CD4-positive, alpha-beta T cell (primary cell): ENCODE results near the gene KLHL17. TPM values are rescaled to one million over a fixed set of nuclear protein-coding genes. Genes with fewer than 3 reads are reported as not detected.

ENCODE experiments used
- ATAC-seq: fragments of 200-7000 bp; cut with Tn5 transposase; one replicate; pipeline ENCODE4 v1.10.0; 2022; ENCODE audit warnings: mild to moderate bottlenecking; ENCODE audit not compliant: poor library complexity
- CTCF ChIA-PET: fragments of 350-600 bp; sonication (Branson Sonifier 250); formaldehyde crosslinking; loops from one replicate; lab custom pipeline; 2021; ENCODE audit warnings: antibody characterized with exemption, inconsistent platforms; lab: Charles Lee
- POLR2A ChIA-PET: fragments of 350-600 bp; sonication (Branson Sonifier 250); formaldehyde crosslinking; loops from one replicate; lab custom pipeline; 2021; ENCODE audit warnings: antibody characterized with exemption, inconsistent platforms; lab: Charles Lee
- DNase-seq, 14 experiments: peaks; one replicate each; pipeline ENCODE4 v3.0.0-alpha.2; 2013 to 2020; ENCODE audit warnings: mixed read lengths in 2 of 14
- H3K27ac ChIP-seq, 2 donors: one replicate each; pipeline versions ENCODE4 v1.5.1 to v1.7.0; 2013; ENCODE audit warnings: low read length in 2 of 2, low read depth in 1 of 2, mild to moderate bottlenecking in 1 of 2
- H3K27me3 ChIP-seq, 2 experiments: 1 replicate in 1 of 2; 2 replicates in 1 of 2; pipeline versions ENCODE4 v1.6.1 to v1.7.0; 2013; ENCODE audit warnings: low read length in 2 of 2, control low read depth in 1 of 2, mild to moderate bottlenecking in 1 of 2, moderate library complexity in 1 of 2; ENCODE audit not compliant: insufficient read depth in 2 of 2, control insufficient read depth in 1 of 2
- H3K36me3 ChIP-seq: one replicate; pipeline ENCODE4 v1.6.1; 2013; ENCODE audit warnings: low read length, control low read depth; ENCODE audit not compliant: insufficient read depth
- H3K4me1 ChIP-seq: one replicate; pipeline ENCODE4 v1.6.1; 2013; ENCODE audit warnings: low read length, control low read depth; ENCODE audit not compliant: insufficient read depth
- H3K4me3 ChIP-seq: one replicate; pipeline ENCODE4 v1.5.1; 2013; ENCODE audit warnings: mild to moderate bottlenecking, low read length, moderate library complexity
- H3K9me3 ChIP-seq, 2 experiments: 1 replicate in 1 of 2; 2 replicates in 1 of 2; pipeline versions ENCODE4 v1.6.1 to v1.7.0; 2013; ENCODE audit warnings: low read length in 2 of 2, mild to moderate bottlenecking in 2 of 2, control low read depth in 1 of 2, moderate library complexity in 1 of 2; ENCODE audit not compliant: control insufficient read depth in 1 of 2, insufficient read depth in 1 of 2
- H3K27ac Mint-ChIP-seq: one replicate; pipeline ENCODE4 v1.8.0; 2020; ENCODE audit warnings: mixed read lengths
- H3K27me3 Mint-ChIP-seq: one replicate; pipeline ENCODE4 v1.8.0; 2021; ENCODE audit warnings: mixed read lengths
- H3K36me3 Mint-ChIP-seq: one replicate; pipeline ENCODE4 v1.8.0; 2021; ENCODE audit warnings: low read depth, mixed read lengths
- H3K4me1 Mint-ChIP-seq: one replicate; pipeline ENCODE4 v1.8.0; 2021; ENCODE audit warnings: low read depth, mixed read lengths
- H3K4me3 Mint-ChIP-seq: one replicate; pipeline ENCODE4 v1.8.0; 2020; ENCODE audit warnings: mild to moderate bottlenecking, mixed read lengths
- H3K9me3 Mint-ChIP-seq: one replicate; pipeline ENCODE4 v1.8.0; 2020; ENCODE audit warnings: mixed read lengths
- CTCF ChIP-seq: fragments of 200-600 bp; IDR thresholded peaks from one replicate; pipeline ENCODE4 v1.8.0; 2022; ENCODE audit warnings: antibody characterized with exemption, mild to moderate bottlenecking
- intact Hi-C, 2 experiments: fragments of 100-400 bp; cut with DNase I in 1 of 2; cut with micrococcal nuclease in 1 of 2; formaldehyde crosslinking; loops; one replicate each; pipeline versions ENCODE4 v1.15.1 to v1.9.0; 2023 to 2025; cut with DNase I, micrococcal nuclease
- total RNA-seq, 174 experiments: library from RNA in 2 of 174; stranded (reverse) in 2 of 174; gene quantifications; one replicate each; pipeline ENCODE4 v1.2.3 and lab custom pipeline; 2021 to 2026

Gene KLHL17
- total RNA-seq, 2 experiments from 2014 or later: 13.9 TPM

GRCh38 chr1:918843-919242, 41.5 kb upstream of the KLHL17 start:
- DNase-seq (no peak), ATAC-seq (no peak)
- H3K27me3 Mint-ChIP-seq: peaks cover 56% of the 10 kb centered on the region
- Histone ChIP-seq H3K27ac (no peak overlapping the region), H3K9me3 (peaks cover 0 to 30% of the 10 kb centered on the region in 2 experiments), H3K36me3 (no peaks in the 10 kb centered on the region), H3K4me3 (no peak overlapping the region), H3K4me1 (peaks cover 28% of the 10 kb centered on the region), H3K27me3 (peaks cover 39 to 49% of the 10 kb centered on the region in 2 experiments)
- intact Hi-C loops: no loop called here
- ChIA-PET POLR2A (no interaction called here), CTCF (no interaction called here)
- H3K27ac Mint-ChIP-seq: no peak overlapping the region
- peaks cover 17% of the 10 kb centered on the region for H3K4me1 Mint-ChIP-seq
- no peak for TF ChIP-seq CTCF
- no peaks in the 10 kb centered on the region for H3K9me3 Mint-ChIP-seq
- H3K4me3 Mint-ChIP-seq: no peak overlapping the region
- H3K36me3 Mint-ChIP-seq: no peaks in the 10 kb centered on the region

GRCh38 chr1:919271-919872, 41.0 kb upstream of the KLHL17 start:
- no peak for TF ChIP-seq CTCF
- Histone ChIP-seq H3K27ac (no peak overlapping the region), H3K9me3 (peaks cover 0 to 30% of the 10 kb centered on the region in 2 experiments), H3K4me1 (peaks cover 28% of the 10 kb centered on the region), H3K4me3 (no peak overlapping the region), H3K36me3 (no peaks in the 10 kb centered on the region), H3K27me3 (peaks cover 37 to 49% of the 10 kb centered on the region in 2 experiments)
- DNase-seq (no peak), ATAC-seq (no peak)
- H3K9me3 Mint-ChIP-seq: no peaks in the 10 kb centered on the region
- no peaks in the 10 kb centered on the region for H3K36me3 Mint-ChIP-seq
- H3K27me3 Mint-ChIP-seq: peaks cover 56% of the 10 kb centered on the region
- peaks cover 17% of the 10 kb centered on the region for H3K4me1 Mint-ChIP-seq
- CTCF ChIA-PET: no interaction called here
- POLR2A ChIA-PET: no interaction called here
- intact Hi-C loops: no loop called here
- no peak overlapping the region for H3K4me3 Mint-ChIP-seq
- H3K27ac Mint-ChIP-seq: no peak overlapping the region

GRCh38 chr1:920010-920409, 40.4 kb upstream of the KLHL17 start:
- H3K27me3 ChIP-seq: peaks cover 37 to 49% of the 10 kb centered on the region in 2 experiments

More at GRCh38 chr1:920010-920409, 40.4 kb upstream of the KLHL17 start:
- peaks cover 0 to 30% of the 10 kb centered on the region in 2 experiments for H3K9me3 ChIP-seq
- ChIA-PET CTCF (interaction anchor here (1.4 kb wide), 1 partner anchor 15 kb away, joined by 4 read pairs; no protein-coding TSS in a partner anchor), POLR2A (no interaction called here)
- intact Hi-C loops: loop anchor here in 1 of 2 experiments (2.0 kb wide), 1 partner anchor 15 kb away; no protein-coding TSS in a partner anchor
- H3K4me3 ChIP-seq: no peak overlapping the region
- Mint-ChIP-seq H3K4me1 (peaks cover 17% of the 10 kb centered on the region), H3K4me3 (no peak overlapping the region), H3K36me3 (no peaks in the 10 kb centered on the region), H3K27ac (no peak overlapping the region), H3K27me3 (peaks cover 56% of the 10 kb centered on the region), H3K9me3 (no peaks in the 10 kb centered on the region)
- peaks cover 33% of the 10 kb centered on the region for H3K4me1 ChIP-seq
- no peak for TF ChIP-seq CTCF
- DNase-seq (no peak), ATAC-seq (no peak)
- H3K36me3 ChIP-seq: no peaks in the 10 kb centered on the region
- H3K27ac ChIP-seq: no peak overlapping the region
